Measurements from ENCODE around the gene PRTN3. TPM values are rescaled to one million over a fixed set of nuclear protein-coding genes. Genes with fewer than 3 reads are reported as not detected.
A peak's percentile ranks its signal among the peaks of the same experiment; 100 is the strongest.

PRTN3 gene, protein sequence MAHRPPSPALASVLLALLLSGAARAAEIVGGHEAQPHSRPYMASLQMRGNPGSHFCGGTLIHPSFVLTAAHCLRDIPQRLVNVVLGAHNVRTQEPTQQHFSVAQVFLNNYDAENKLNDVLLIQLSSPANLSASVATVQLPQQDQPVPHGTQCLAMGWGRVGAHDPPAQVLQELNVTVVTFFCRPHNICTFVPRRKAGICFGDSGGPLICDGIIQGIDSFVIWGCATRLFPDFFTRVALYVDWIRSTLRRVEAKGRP
- not detected in 2 replicates for total RNA-seq

GRCh38 chr19:840519-841206 lies at the start of gene PRTN3:
Gene PRTN3 (plus strand): TSS chr19:840999. CDS start chr19:841009, 10 bp downstream.
- DNase-seq (ENCODE audit: low read depth): no peak

GRCh38 chr19:791007-791566 lies 49.7 kb upstream of the PRTN3 start:
- DNase-seq (ENCODE audit: low read depth): no peak

- DNase-seq (ENCODE audit: low read depth): no peak
Measured at GRCh38 chr19:791567-792305, 49.1 kb upstream of the PRTN3 start.

GRCh38 chr19:792306-792885 lies 48.4 kb upstream of the PRTN3 start:
- no peak for DNase-seq (ENCODE audit: low read depth)

DNA sequence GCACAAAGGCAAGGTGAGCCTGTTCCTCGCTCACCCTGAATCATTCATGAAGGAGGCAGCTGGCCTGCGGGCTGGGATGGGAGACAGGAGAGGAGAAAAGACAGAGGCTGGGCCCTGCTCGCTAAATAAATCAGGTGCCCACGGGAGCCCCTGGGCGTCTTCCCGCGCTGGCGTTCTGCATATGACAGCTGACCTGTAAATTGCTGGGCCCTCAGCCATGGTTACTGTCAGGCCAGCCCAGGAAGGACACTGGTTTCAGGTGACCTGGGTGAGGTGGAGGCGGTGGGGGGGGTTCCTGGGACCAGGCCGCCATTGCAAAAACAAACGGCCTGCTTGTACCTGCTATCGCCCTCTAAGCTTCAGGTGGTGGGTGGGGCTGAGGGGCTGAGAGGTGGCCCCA lies 47.0 kb upstream of the PRTN3 start:
- no peak for DNase-seq (ENCODE audit: low read depth)

GRCh38 chr19:795073-795611 lies 45.7 kb upstream of the PRTN3 start:
- DNase-seq (ENCODE audit: low read depth): no peak

GRCh38 chr19:795691-796581 lies 44.9 kb upstream of the PRTN3 start:
- no peak for DNase-seq (ENCODE audit: low read depth)

- DNase-seq (ENCODE audit: low read depth): peak; percentile 99
Measured at GRCh38 chr19:796692-797527, 43.9 kb upstream of the PRTN3 start, which contains the start of gene PTBP1. Gene PTBP1 (plus strand): TSS chr19:797452. CDS start chr19:797498, 46 bp downstream.

GRCh38 chr19:797528-798414 lies 43.0 kb upstream of the PRTN3 start:
- peak; percentile 37 for DNase-seq (ENCODE audit: low read depth)

DNA sequence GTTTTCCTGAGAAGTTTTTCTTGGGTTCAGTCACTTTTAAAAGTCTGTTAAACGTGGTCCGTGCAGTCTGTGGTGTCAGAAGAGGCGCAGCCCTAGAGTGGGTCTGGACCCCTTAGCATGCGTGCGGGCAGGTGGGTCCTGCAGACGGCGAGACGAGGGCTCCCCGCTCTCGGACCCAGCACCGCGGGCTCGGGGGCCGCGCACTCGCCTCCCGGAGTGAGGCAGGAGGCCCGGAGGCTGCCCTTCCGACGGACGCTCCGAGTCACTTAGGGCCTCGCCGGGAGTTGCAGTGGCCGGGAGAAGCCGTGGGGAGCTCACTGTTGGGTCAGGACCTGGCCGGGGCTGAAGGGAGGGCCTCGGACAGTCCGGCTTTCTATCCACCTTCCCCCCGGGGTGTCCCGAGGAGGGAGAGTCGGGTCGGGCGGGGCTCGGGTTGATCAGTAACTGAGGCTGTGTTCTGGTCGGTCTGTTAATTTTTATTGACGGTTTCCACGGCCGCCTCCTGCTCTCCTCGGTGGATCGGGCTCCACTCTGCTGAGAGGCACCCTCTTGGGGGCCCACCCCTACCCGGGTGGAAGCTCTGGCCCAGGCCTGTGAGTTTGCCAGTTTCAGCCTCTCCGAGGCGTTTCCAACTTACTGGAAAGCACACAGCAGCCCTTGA lies 42.3 kb upstream of the PRTN3 start:
- DNase-seq (ENCODE audit: low read depth): peak; percentile 36

DNA sequence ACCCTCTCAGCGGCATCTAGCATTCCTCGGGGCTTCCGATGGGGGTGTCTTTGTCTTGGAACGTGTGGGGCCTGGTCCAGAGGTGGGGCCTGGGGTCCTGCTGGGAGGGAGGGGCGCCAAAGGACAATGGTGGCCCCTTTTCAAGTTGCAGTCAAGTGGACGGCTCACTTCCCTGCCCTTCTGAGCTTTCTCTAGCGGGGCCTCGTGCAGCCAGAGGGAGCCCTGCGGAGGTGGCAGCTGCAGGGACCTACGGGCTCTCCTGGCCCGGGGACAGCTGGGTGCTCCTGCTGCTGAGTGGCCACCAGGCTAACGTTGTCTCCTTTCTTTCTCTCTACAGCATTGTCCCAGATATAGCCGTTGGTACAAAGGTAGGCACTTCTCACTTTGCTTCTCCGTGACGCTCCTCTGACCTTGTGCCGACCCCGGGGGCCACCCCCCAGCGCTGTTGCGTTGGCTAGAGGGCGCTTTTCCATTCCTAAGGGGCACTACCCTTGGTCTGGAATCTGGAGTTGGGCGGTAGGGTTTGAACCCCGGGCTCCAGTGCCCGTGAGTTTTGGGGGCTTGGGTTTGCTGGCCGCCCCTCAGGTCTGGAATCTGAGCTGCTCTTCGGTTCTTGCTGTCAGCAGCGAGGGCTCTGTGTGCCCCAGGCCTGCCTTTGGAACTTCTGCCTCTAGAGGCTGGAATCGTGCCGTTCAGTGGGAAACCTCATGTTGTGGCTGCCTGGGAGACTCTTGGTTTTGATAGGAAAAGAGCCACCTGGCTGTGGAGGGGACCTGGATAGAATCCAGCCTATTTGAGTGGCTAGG lies 41.5 kb upstream of the PRTN3 start:
- no peak for DNase-seq (ENCODE audit: low read depth)

DNA sequence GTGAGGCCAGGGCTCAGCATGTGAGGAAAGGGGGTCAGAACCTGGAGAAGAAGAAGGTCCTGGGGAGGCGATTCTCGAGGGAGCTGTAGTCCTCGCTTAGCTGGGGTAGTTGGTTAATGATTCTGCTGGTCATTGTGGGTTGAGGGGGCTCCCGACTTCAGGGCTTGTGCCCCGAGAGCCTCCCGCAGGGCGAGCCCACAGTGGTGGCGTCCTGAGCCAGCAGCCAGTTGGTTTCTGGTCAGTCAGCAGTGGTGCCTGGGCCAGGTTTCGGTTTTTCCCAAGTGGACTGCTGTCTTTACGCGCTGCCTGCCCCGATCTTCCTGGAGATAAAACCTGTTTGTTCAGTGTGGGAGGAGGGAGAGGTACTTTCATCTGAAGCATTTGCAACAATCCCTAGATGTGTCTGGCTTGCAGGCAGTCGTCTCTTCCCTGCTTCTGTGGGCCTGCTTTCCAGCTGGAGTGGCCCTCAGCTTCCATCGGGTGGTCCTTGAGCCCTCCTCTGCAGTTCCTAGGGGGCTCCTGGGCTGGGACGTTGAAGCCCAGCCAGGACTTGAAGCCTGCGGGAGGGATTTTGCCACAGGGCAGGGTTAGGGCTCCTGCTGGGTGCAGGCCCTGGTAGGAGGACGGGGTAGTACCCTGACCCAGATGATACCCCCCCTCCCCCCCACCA lies 40.3 kb upstream of the PRTN3 start:
- DNase-seq (ENCODE audit: low read depth): peak; percentile 33

GRCh38 chr19:801030-801860 lies 39.6 kb upstream of the PRTN3 start:
- DNase-seq (ENCODE audit: low read depth): peak; percentile 35

GRCh38 chr19:801861-802497 lies 38.8 kb upstream of the PRTN3 start:
- DNase-seq (ENCODE audit: low read depth): no peak

- DNase-seq (ENCODE audit: low read depth): no peak
Measured at GRCh38 chr19:802498-803098, 38.2 kb upstream of the PRTN3 start.
